GM12872 (cell line): ENCODE results near the gene SLC15A1.

Source experiments
- CTCF ChIP-seq: IDR thresholded peaks from 3 replicates; pipeline ENCODE4 v1.5.1; 2011; ENCODE audit warnings: low read depth, mild to moderate bottlenecking, low read length, moderate library complexity; ENCODE audit not compliant: insufficient read depth

Gene SLC15A1

GRCh38 chr13:98786023-98786422 lies 33.6 kb upstream of the SLC15A1 start:
- no peak for TF ChIP-seq CTCF

GRCh38 chr13:98785405-98785804 lies 32.9 kb upstream of the SLC15A1 start:
- no peak for TF ChIP-seq CTCF

DNA sequence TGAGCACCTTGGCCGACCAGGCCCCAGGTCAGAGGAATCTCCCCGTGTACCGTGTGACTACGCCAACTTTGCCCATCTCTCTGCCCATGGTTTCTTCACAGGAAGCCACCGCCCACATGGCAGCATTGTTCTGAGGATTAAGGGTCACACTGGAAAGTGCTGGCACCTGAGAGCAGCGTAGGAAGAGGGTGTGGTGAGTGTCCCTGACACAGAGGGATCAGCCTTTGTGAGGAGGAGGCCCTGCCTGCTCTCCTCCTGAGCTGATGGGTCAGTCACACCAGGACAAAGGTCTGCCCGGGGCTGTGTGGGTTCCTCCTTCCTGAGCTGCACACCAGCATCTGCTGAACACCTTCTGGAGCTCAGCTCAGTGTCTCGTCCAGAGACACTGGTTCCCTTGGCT lies 32.2 kb upstream of the SLC15A1 start:
- TF ChIP-seq CTCF, result no peak

DNA sequence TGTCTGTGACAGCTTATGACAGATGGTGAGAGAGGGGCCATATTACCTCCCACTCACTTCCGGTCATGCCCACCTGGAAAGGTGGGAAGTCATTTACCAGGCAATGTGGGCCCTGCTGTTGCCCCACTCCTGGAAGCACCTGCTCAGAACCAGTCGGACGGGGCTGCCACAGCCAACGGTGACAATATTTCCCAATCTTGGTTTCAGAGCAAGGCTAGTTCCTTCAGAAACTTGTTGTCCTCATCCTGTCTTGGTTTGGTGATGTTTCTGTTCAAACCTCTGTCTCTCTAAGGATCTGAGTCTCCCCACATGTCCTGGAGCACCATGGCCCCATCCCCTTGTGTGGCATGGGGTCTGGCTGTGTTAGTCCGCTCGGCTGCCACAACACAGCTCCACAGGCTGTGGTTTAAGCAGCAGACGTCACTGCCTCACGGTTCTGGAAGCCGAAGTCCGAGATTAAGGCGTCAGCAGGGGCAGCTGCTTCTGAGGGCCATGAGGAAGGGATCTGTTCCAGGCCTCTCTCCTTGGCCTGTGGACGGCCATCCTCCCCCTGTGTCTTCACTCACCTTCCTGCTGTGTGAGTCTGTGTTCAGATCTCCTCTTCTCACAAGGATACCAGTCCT lies 31.5 kb upstream of the SLC15A1 start:
- no peak for TF ChIP-seq CTCF

GRCh38 chr13:98782654-98783053 lies 30.2 kb upstream of the SLC15A1 start:
- no peak for TF ChIP-seq CTCF

DNA sequence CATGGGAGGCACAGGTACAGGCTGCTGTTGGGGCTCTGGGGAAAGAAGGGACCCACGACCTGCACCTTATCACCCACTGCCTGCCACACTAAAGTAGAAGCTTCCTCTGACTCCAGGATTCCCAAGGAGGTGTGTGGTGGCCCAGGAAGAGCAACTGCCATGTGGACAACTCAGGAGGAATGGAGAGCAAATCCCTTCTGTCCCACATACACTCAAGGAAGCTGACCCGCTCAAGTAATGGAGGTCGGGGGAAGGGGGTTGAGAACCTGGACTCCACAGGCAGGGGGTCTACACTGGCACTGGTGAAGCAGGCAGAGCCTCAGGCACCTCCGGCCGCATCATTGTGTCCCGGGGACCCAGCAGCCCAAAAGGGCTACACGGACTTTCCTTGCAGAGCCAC lies 29.4 kb upstream of the SLC15A1 start:
- no peak for TF ChIP-seq CTCF

GRCh38 chr13:98781470-98781869 lies 29.0 kb upstream of the SLC15A1 start:
- no peak for TF ChIP-seq CTCF

GRCh38 chr13:98781045-98781444 lies 28.6 kb upstream of the SLC15A1 start:
- TF ChIP-seq CTCF, result no peak
